HG03025 (cell line): ENCODE results near the gene PI3.

Source experiments
- ATAC-seq: cut with Tn5 transposase; IDR thresholded peaks from one replicate; pipeline ENCODE4 v1.9.1; 2021; ENCODE audit warnings: mild to moderate bottlenecking, moderate library complexity; ENCODE audit not compliant: unreplicated experiment, low FRiP score

PI3 gene

GRCh38 chr20:45183084-45183483 is 8.4 kb downstream of the PI3 start:
- ATAC-seq, result no peak

- no peak for ATAC-seq
These were observed 13.0 kb downstream of the PI3 start for GRCh38 chr20:45187693-45188092.

- no peak for ATAC-seq
These were observed 14.4 kb downstream of the PI3 start for GRCh38 chr20:45189067-45189609.

GRCh38 chr20:45189861-45190260 is 15.2 kb downstream of the PI3 start:
- no peak for ATAC-seq

GRCh38 chr20:45191926-45192325 is 17.2 kb downstream of the PI3 start:
- no peak for ATAC-seq

GRCh38 chr20:45193331-45193730 is 18.6 kb downstream of the PI3 start:
- ATAC-seq, result no peak

GRCh38 chr20:45206725-45207124 is 32.0 kb downstream of the PI3 start, which contains the start of gene SEMG1:
SEMG1 (plus strand) TSS chr20:45207033; CDS start chr20:45207054, 21 bp downstream.
- no peak for ATAC-seq

- ATAC-seq, result no peak
These were observed 35.2 kb downstream of the PI3 start for GRCh38 chr20:45209924-45210323.

- ATAC-seq, result no peak
These were observed 37.1 kb downstream of the PI3 start for GRCh38 chr20:45211569-45212474.

- no peak for ATAC-seq
These were observed 38.1 kb downstream of the PI3 start for GRCh38 chr20:45212836-45213235.

- ATAC-seq, result no peak
These were observed 43.4 kb downstream of the PI3 start for GRCh38 chr20:45218124-45218523.

GRCh38 chr20:45218636-45219035 is 43.9 kb downstream of the PI3 start:
- no peak for ATAC-seq

GRCh38 chr20:45221076-45221475 is 46.4 kb downstream of the PI3 start, which contains the start of gene SEMG2:
SEMG2 (plus strand) TSS chr20:45221373; CDS start chr20:45221390, 17 bp downstream.
- ATAC-seq, result no peak

- no peak for ATAC-seq
These were observed 48.4 kb downstream of the PI3 start for GRCh38 chr20:45223136-45223535.
